HepG2 (cell line): Measurements from ENCODE around the gene ATP6V0D1. TPM values are rescaled to one million over a fixed set of nuclear protein-coding genes. Genes with fewer than 3 reads are reported as not detected.
A peak's percentile ranks its signal among the peaks of the same experiment; 100 is the strongest.

ENCODE experiments used
- EHMT2 ChIP-seq: fragments of 200-600 bp; sonication (generic); IDR thresholded peaks from 2 replicates; pipeline ENCODE4 v1.7.0; 2017; ENCODE audit warnings: antibody characterized with exemption, low read depth, low read length, borderline replicate concordance
- ERF ChIP-seq: IDR thresholded peaks from 2 replicates; pipeline ENCODE4 v1.6.1; 2018; ENCODE audit warnings: missing biosample characterization, missing genetic modification reagents
- HMGA1 ChIP-seq: sonication (generic); formaldehyde crosslinking; conservative IDR thresholded peaks from 2 replicates; pipeline ENCODE4 v1.4.0; 2020; ENCODE audit warnings: missing genetic modification reagents
- NR2F1 ChIP-seq, 2 experiments: fragments of 450-650 bp in 1 of 2; formaldehyde crosslinking in 1 of 2; IDR thresholded peaks; 2 replicates each; pipeline versions ENCODE4 v1.5.0 to v1.6.1; 2016 to 2020; ENCODE audit warnings: mild to moderate bottlenecking in 1 of 2, missing compliant biosample characterization in 1 of 2, missing genetic modification reagents in 1 of 2, moderate library complexity in 1 of 2
- RFX5 ChIP-seq: IDR thresholded peaks from 2 replicates; pipeline ENCODE4 v1.6.1; 2011; ENCODE audit warnings: low read depth, low read length, improper control_type of control experiment
- SMAD1 ChIP-seq: sonication (generic); formaldehyde crosslinking; IDR thresholded peaks from 2 replicates; pipeline ENCODE4 v1.4.0; 2020; ENCODE audit warnings: missing genetic modification reagents, low read depth, mild to moderate bottlenecking, borderline replicate concordance
- SOX13 ChIP-seq, 3 experiments: fragments of 450-650 bp in 1 of 3; sonication (generic) in 1 of 3; formaldehyde crosslinking in 1 of 3; IDR thresholded peaks in 2 of 3; conservative IDR thresholded peaks in 1 of 3; 2 replicates each; pipeline versions ENCODE4 v1.5.0 to v1.6.1; 2016 to 2020; ENCODE audit warnings: antibody characterized with exemption in 1 of 3, mild to moderate bottlenecking in 1 of 3, missing compliant biosample characterization in 1 of 3, missing genetic modification reagents in 1 of 3, moderate library complexity in 1 of 3
- SOX6 ChIP-seq, 2 experiments: fragments of 450-650 bp in 1 of 2; sonication (generic) in 1 of 2; formaldehyde crosslinking in 1 of 2; IDR thresholded peaks; 2 replicates each; pipeline versions ENCODE4 v1.4.0 to v1.6.1; 2017 to 2020; ENCODE audit warnings: antibody characterized with exemption in 1 of 2, mild to moderate bottlenecking in 1 of 2, missing genetic modification reagents in 1 of 2
- SP140L ChIP-seq: sonication (generic); formaldehyde crosslinking; IDR thresholded peaks from 2 replicates; pipeline ENCODE4 v1.4.0; 2020; ENCODE audit warnings: missing genetic modification reagents, borderline replicate concordance
- STAG1 ChIP-seq: sonication (generic); formaldehyde crosslinking; IDR thresholded peaks from 2 replicates; pipeline ENCODE4 v1.4.0; 2020; ENCODE audit warnings: missing genetic modification reagents
- TRIM24 ChIP-seq: sonication (generic); formaldehyde crosslinking; IDR thresholded peaks from 2 replicates; pipeline ENCODE4 v1.8.0; 2022; ENCODE audit warnings: mild to moderate bottlenecking, missing genetic modification reagents
- ZNF3 ChIP-seq: IDR thresholded peaks from 2 replicates; pipeline ENCODE4 v1.7.0; 2017; ENCODE audit warnings: inconsistent platforms
- ZNF430 ChIP-seq: sonication (generic); formaldehyde crosslinking; IDR thresholded peaks from 2 replicates; pipeline ENCODE4 v1.9.0; 2021; ENCODE audit warnings: mild to moderate bottlenecking, missing genetic modification reagents
- ZNF644 ChIP-seq: IDR thresholded peaks from 2 replicates; pipeline ENCODE4 v1.6.1; 2016; ENCODE audit warnings: low read depth
- ZNF713 ChIP-seq: sonication (generic); formaldehyde crosslinking; IDR thresholded peaks from 2 replicates; pipeline ENCODE4 v1.4.0; 2020; ENCODE audit warnings: mild to moderate bottlenecking, missing genetic modification reagents
- ZNF83 ChIP-seq: sonication (generic); formaldehyde crosslinking; IDR thresholded peaks from 2 replicates; pipeline ENCODE4 v1.4.0; 2020; ENCODE audit warnings: missing genetic modification reagents, mild to moderate bottlenecking, borderline replicate concordance
- polyA plus RNA-seq, 8 experiments: library from polyadenylated mRNA; depleted of rRNA in 3 of 8; stranded (reverse) in 7 of 8; unstranded in 1 of 8; fragments of >200 nt; fragmentation: Illumina TruSeq in 4 of 8; extraction: Trizol in 4 of 8; gene quantifications; 2 replicates each; pipeline versions ENCODE4 v1.2.1 to v1.2.3, GENCODE V29; 2011 to 2016; ENCODE audit warnings: low read depth in 4 of 8, missing spikeins in 1 of 8, mixed read lengths in 1 of 8; ENCODE audit not compliant: insufficient read depth in 1 of 8
- total RNA-seq, 5 experiments: library from RNA; depleted of rRNA; stranded (reverse); fragments of >200 nt; fragmentation: Illumina TruSeq; extraction: Trizol; gene quantifications; 2 replicates each; pipeline ENCODE4 v1.2.3, GENCODE V29; 2016; ENCODE audit warnings: low read depth in 1 of 5
- TF ChIP-seq, protein P1 (sequence below): IDR thresholded peaks from 2 replicates; pipeline ENCODE4 v1.6.1; 2016; ENCODE audit warnings: low read depth, borderline replicate concordance
- TF ChIP-seq, protein P2 (sequence below): IDR thresholded peaks from 2 replicates; pipeline ENCODE4 v1.6.1; 2018; ENCODE audit warnings: missing genetic modification reagents, mild to moderate bottlenecking, missing compliant biosample characterization
- TF ChIP-seq, protein P3 (sequence below): sonication (generic); formaldehyde crosslinking; IDR thresholded peaks from 2 replicates; pipeline ENCODE4 v1.5.0; 2020; ENCODE audit warnings: missing genetic modification reagents
- TF ChIP-seq, protein P4 (sequence below): IDR thresholded peaks from 2 replicates; pipeline ENCODE4 v1.6.1; 2016; ENCODE audit warnings: missing compliant biosample characterization, missing genetic modification reagents, borderline replicate concordance
- TF ChIP-seq, protein P5 (sequence below): sonication (generic); formaldehyde crosslinking; IDR thresholded peaks from 2 replicates; pipeline ENCODE4 v1.4.0; 2020; ENCODE audit warnings: missing genetic modification reagents
- TF ChIP-seq, protein P6 (sequence below): sonication (generic); formaldehyde crosslinking; IDR thresholded peaks from 2 replicates; pipeline ENCODE4 v1.9.0; 2021; ENCODE audit warnings: missing genetic modification reagents, mild to moderate bottlenecking, borderline replicate concordance

ATP6V0D1 gene
- total and polyA plus RNA-seq, 2 of the 13 experiments (the other 11 are each of a cell fraction or from before 2014, with no cell fraction given) = 51.1 to 61.3 TPM

DNA sequence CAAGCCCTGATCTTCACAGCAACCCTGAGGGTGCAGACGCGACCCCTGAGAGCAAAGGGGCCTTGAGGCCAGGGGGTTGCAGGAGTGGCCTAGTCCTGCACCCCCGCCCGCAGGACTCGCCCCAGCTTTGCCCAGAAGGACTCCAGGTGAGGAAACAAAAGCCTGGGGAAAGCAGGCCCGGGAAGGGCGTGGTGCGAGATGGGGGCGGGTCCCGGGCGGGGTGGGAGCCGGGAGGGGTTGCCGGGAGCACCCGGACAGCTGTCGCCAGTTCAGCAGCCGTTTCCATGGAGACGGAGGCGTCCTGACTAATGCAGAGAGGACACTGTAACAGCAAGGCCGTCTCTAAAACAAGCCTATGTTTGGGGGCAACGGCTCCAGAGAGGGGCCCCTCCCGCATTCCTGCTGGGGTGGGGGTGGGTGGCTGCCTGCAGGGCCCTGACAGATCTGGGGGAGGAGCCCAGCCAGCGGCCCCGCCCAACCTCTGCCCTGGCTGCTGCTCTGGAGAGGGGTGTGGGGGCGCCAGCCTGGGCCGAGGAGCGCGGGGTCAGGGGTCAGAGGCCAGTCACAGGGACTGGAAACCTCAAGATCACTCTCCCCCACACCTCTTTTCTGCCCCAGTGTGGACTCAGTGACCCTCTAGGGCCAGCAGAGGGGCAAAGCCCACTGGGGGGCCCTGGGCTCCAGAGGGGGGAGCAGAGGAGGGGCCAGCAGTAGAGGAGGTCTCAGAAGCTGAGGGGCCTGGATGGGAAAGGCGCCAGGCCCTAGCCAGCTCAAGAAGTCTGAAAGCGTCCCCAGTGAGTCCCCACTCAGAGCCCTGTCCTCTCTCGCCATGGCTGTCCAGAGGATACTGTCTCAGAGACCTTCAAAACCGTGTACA lies 84.6 kb downstream of the ATP6V0D1 start (continued):
- TF ChIP-seq SP140L (CRISPR knock-in tag) (no peak), RFX5 (no peak; the same call in 1 of the 2 replicates), ZNF83 (CRISPR knock-in tag) (no peak), ERF (CRISPR knock-in tag) (0 out of 2 replicates have a peak, but pooled peaks have one; percentile 26), TRIM24 (CRISPR knock-in tag) (no peak), NR2F1 (CRISPR knock-in tag; IDR thresholded peaks at IDR 0.05) (peak; percentile 14 to 59; a peak in 2 of 4 replicates), SMAD1 (CRISPR knock-in tag) (no peak), STAG1 (CRISPR knock-in tag) (no peak), HMGA1 (CRISPR knock-in tag) (no peak), ZNF3 (CRISPR knock-in tag) (no peak), ZNF430 (no peak), EHMT2 (no peak), ZNF713 (CRISPR knock-in tag) (no peak), SOX13 (IDR thresholded peaks at IDR 0.05) (no peak), SOX13 (CRISPR knock-in tag; conservative IDR thresholded peaks at IDR 0.05 in 1 of 2, IDR thresholded peaks at IDR 0.05 in 1 of 2) (0 out of 4 replicates have a peak, but pooled peaks of 1 of the 2 experiments have one; percentile 24), SOX6 (IDR thresholded peaks at IDR 0.05) (no peak), SOX6 (CRISPR knock-in tag; IDR thresholded peaks at IDR 0.05) (no peak), ZNF644 (CRISPR knock-in tag) (no peak)
- TF ChIP-seq, protein P1, sequence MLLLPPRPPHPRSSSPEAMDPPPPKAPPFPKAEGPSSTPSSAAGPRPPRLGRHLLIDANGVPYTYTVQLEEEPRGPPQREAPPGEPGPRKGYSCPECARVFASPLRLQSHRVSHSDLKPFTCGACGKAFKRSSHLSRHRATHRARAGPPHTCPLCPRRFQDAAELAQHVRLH (CRISPR knock-in tag) = no peak
- TF ChIP-seq, protein P2, sequence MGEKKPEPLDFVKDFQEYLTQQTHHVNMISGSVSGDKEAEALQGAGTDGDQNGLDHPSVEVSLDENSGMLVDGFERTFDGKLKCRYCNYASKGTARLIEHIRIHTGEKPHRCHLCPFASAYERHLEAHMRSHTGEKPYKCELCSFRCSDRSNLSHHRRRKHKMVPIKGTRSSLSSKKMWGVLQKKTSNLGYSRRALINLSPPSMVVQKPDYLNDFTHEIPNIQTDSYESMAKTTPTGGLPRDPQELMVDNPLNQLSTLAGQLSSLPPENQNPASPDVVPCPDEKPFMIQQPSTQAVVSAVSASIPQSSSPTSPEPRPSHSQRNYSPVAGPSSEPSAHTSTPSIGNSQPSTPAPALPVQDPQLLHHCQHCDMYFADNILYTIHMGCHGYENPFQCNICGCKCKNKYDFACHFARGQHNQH = no peak
- TF ChIP-seq, protein P3, sequence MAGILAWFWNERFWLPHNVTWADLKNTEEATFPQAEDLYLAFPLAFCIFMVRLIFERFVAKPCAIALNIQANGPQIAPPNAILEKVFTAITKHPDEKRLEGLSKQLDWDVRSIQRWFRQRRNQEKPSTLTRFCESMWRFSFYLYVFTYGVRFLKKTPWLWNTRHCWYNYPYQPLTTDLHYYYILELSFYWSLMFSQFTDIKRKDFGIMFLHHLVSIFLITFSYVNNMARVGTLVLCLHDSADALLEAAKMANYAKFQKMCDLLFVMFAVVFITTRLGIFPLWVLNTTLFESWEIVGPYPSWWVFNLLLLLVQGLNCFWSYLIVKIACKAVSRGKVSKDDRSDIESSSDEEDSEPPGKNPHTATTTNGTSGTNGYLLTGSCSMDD (CRISPR knock-in tag) = no peak
- TF ChIP-seq, protein P4, sequence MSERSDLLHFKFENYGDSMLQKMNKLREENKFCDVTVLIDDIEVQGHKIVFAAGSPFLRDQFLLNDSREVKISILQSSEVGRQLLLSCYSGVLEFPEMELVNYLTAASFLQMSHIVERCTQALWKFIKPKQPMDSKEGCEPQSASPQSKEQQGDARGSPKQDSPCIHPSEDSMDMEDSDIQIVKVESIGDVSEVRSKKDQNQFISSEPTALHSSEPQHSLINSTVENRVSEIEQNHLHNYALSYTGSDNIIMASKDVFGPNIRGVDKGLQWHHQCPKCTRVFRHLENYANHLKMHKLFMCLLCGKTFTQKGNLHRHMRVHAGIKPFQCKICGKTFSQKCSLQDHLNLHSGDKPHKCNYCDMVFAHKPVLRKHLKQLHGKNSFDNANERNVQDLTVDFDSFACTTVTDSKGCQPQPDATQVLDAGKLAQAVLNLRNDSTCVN (CRISPR knock-in tag) = no peak
- TF ChIP-seq, protein P5, sequence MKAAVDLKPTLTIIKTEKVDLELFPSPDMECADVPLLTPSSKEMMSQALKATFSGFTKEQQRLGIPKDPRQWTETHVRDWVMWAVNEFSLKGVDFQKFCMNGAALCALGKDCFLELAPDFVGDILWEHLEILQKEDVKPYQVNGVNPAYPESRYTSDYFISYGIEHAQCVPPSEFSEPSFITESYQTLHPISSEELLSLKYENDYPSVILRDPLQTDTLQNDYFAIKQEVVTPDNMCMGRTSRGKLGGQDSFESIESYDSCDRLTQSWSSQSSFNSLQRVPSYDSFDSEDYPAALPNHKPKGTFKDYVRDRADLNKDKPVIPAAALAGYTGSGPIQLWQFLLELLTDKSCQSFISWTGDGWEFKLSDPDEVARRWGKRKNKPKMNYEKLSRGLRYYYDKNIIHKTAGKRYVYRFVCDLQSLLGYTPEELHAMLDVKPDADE (CRISPR knock-in tag) = no peak
- TF ChIP-seq, protein P6, sequence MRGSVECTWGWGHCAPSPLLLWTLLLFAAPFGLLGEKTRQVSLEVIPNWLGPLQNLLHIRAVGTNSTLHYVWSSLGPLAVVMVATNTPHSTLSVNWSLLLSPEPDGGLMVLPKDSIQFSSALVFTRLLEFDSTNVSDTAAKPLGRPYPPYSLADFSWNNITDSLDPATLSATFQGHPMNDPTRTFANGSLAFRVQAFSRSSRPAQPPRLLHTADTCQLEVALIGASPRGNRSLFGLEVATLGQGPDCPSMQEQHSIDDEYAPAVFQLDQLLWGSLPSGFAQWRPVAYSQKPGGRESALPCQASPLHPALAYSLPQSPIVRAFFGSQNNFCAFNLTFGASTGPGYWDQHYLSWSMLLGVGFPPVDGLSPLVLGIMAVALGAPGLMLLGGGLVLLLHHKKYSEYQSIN (CRISPR knock-in tag) = no peak
